Peyer's patch (tissue), 4 donors: Measurements from ENCODE around the gene ADH6.

Experiments used
- CTCF ChIP-seq, 6 experiments: fragments of 450-650 bp in 4 of 6; fragments of 200-600 bp in 2 of 6; sonication (generic) in 1 of 6; IDR thresholded peaks; one replicate each; pipeline ENCODE4 v1.5.1; 2017 to 2019; ENCODE audit warnings: antibody characterized with exemption in 6 of 6, mild to moderate bottlenecking in 3 of 6, moderate library complexity in 1 of 6
- POLR2A ChIP-seq, 2 donors: fragments of 450-650 bp; IDR thresholded peaks; one replicate each; pipeline ENCODE4 v1.5.1; 2017; ENCODE audit warnings: antibody characterized with exemption in 2 of 2, mild to moderate bottlenecking in 2 of 2, moderate library complexity in 2 of 2

DNA sequence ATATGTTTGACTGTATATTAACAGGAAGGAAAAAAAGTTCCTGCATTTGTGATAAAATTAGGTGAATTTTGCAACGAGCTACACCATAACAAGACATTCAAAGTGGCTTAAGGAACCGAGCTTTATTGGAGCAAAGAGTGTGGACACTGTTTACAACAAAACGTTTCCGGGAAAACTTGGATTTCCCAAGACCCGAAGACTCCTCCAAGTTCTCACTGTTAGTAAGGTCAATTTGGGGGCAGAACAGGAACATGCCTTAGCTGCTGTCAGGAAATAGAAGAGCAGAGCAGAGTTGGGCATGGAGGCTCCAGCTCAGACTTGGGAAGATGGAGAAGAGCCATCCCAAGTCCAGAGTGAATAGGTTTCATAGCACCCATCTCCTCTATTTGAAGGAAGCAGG is 16.5 kb downstream of the ADH6 start:
- TF ChIP-seq CTCF (IDR thresholded peaks at IDR 0.05), result no peak
- no peak for TF ChIP-seq POLR2A (IDR thresholded peaks at IDR 0.05)
